Small intestine (tissue), 7 donors: Measurements from ENCODE around the gene SLC44A5. TPM values are rescaled to one million over a fixed set of nuclear protein-coding genes. Genes with fewer than 3 reads are reported as not detected.

Experiments used
- DNase-seq, 2 donors: peaks; one replicate each; pipeline versions ENCODE4 v3.0.0 to v3.0.0-alpha.2; 2013
- FAIRE-seq: peaks from 2 replicates; lab custom pipeline; 2012; peaks lifted over from hg19 to GRCh38; lab: Jason Lieb, UNC
- H3K27ac ChIP-seq, 3 donors: one replicate each; pipeline ENCODE4 v1.5.1; 2013; ENCODE audit warnings: low read length in 2 of 3, mild to moderate bottlenecking in 2 of 3, control low read depth in 1 of 3, inconsistent platforms in 1 of 3, low read depth in 1 of 3, moderate library complexity in 1 of 3
- H3K27me3 ChIP-seq, 3 donors: one replicate each; pipeline ENCODE4 v1.6.1; 2013; ENCODE audit warnings: low read length in 3 of 3, inconsistent platforms in 1 of 3; ENCODE audit not compliant: control insufficient read depth in 3 of 3, insufficient read depth in 3 of 3
- H3K36me3 ChIP-seq, 3 donors: one replicate each; pipeline ENCODE4 v1.6.1; 2013; ENCODE audit warnings: low read length in 3 of 3, inconsistent platforms in 1 of 3, low read depth in 1 of 3, mild to moderate bottlenecking in 1 of 3, moderate library complexity in 1 of 3; ENCODE audit not compliant: control insufficient read depth in 3 of 3, insufficient read depth in 2 of 3
- H3K4me1 ChIP-seq, 3 donors: one replicate each; pipeline ENCODE4 v1.6.1; 2013; ENCODE audit warnings: low read length in 2 of 3, inconsistent platforms in 1 of 3, low read depth in 1 of 3, mild to moderate bottlenecking in 1 of 3, moderate library complexity in 1 of 3; ENCODE audit not compliant: control insufficient read depth in 3 of 3, insufficient read depth in 2 of 3
- H3K4me3 ChIP-seq, 3 donors: one replicate each; pipeline ENCODE4 v1.5.1; 2013; ENCODE audit warnings: low read length in 3 of 3, control low read depth in 1 of 3, inconsistent platforms in 1 of 3, low read depth in 1 of 3, mild to moderate bottlenecking in 1 of 3, moderate library complexity in 1 of 3
- H3K9me3 ChIP-seq, 2 donors: one replicate each; pipeline ENCODE4 v1.6.1; 2013; ENCODE audit warnings: low read depth in 1 of 2, low read length in 1 of 2; ENCODE audit not compliant: control insufficient read depth in 2 of 2, insufficient read depth in 1 of 2
- WGBS, 3 donors: extraction: QIAGEN DNeasy Blood & Tissue Kit; methylation state at CpG; one replicate each; pipeline ENCODE4 v1.1.7; 2013; 5-methylcytosine and 5-hydroxymethylcytosine counted together
- polyA plus RNA-seq, 4 donors: library from polyadenylated mRNA; stranded (reverse) in 3 of 4; unstranded in 1 of 4; fragments of 200-250 nt in 3 of 4; fragments of 120-200 nt in 1 of 4; gene quantifications; one replicate each; pipeline versions ENCODE4 v1.2.1 to v1.2.3, GENCODE V29; 2013
- donor health status: healthy with polysubstance abuse.
- donor health status: control.
- donor health status: control.
- donor health status: Bipolar disorder and iron deficiency.
- donor health status: healthy.

The SLC44A5 gene
- polyA plus RNA-seq, 4 donors = 0.40 to 1.4 (median 1.1) TPM; not detected in 1

DNA sequence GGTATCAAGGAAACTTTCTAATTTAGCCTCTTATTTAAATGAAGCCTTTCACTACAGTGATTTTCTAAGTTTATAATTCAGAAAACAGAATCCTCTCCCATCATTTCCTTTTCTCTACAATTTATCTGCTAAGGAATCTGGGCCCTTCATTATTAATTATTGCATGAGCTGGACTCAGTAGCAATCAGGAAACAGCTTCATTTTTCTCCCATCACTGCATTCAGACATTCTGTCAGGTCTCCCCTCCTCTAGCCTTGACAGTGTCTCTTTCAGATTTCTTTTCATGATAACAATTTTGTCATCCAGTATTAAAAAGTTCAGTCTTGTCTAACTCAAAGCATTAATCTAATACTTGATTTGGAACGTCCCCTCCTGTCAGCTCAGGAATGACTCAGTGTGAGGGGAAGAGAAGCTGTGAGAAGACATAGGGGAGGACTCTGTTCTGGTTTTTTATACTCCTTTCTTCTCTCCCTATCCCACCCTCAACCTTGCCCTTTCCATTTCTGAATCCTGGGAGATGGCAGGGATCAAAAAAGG lies 28.1 kb downstream of the SLC44A5 start:
- Histone ChIP-seq H3K9me3 (no peaks in the 10 kb centered on the region), H3K4me3 (no peak overlapping the region), H3K27me3 (no peaks in the 10 kb centered on the region), H3K36me3 (no peaks in the 10 kb centered on the region), H3K4me1 (no peaks in the 10 kb centered on the region), H3K27ac (no peak overlapping the region)
- DNase-seq (no peak), FAIRE-seq (no peak)
- WGBS, 3 donors = 68 to 83% (median 75%) methylated on average over 1 of the region's 1 CpG

- no peak for DNase-seq
- 57 to 69% (median 67%) methylated on average over 2 of the region's 2 CpGs for WGBS, 3 donors
- FAIRE-seq = no peak
- no peak overlapping the region for H3K4me3 ChIP-seq
- no peaks in the 10 kb centered on the region for H3K9me3 ChIP-seq
- H3K36me3 ChIP-seq = no peaks in the 10 kb centered on the region
- no peak overlapping the region for H3K27ac ChIP-seq
- no peaks in the 10 kb centered on the region for H3K27me3 ChIP-seq
- H3K4me1 ChIP-seq = no peaks in the 10 kb centered on the region
Measured at GRCh38 chr1:75579046-75579445, 31.9 kb downstream of the SLC44A5 start.

DNA sequence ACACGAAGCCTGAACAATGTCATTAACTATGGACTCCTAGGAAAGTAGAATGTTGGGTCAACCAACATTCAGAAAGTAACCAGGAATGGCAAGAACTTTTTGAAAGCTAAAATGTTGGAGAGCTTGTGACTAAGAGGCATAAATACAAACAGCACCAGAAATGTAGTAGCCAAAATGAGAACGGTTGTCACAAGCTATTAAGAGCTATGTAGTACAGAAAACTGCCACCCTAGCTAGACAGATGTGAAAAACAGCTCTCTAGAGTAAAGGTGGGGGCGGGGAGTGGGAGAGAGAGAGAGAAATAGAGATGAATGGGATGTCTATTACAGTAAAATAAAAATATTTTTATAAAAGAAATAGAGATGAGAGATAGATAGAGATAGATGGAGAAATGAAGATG lies 35.1 kb downstream of the SLC44A5 start:
- H3K27ac ChIP-seq = no peak overlapping the region
- H3K4me3 ChIP-seq = no peak overlapping the region
- no peaks in the 10 kb centered on the region for H3K9me3 ChIP-seq
- 70 to 75% (median 70%) methylated on average over 3 of the region's 3 CpGs for WGBS, 3 donors
- H3K27me3 ChIP-seq = no peaks in the 10 kb centered on the region
- no peaks in the 10 kb centered on the region for H3K4me1 ChIP-seq
- DNase-seq (no peak), FAIRE-seq (no peak)
- no peaks in the 10 kb centered on the region for H3K36me3 ChIP-seq

- FAIRE-seq = no peak
- WGBS, 3 donors = 59 to 69% (median 64%) methylated on average over 1 of the region's 1 CpG
- DNase-seq = no peak
- Histone ChIP-seq H3K4me1 (no peaks in the 10 kb centered on the region), H3K36me3 (no peaks in the 10 kb centered on the region), H3K27me3 (no peaks in the 10 kb centered on the region), H3K4me3 (no peak overlapping the region), H3K9me3 (no peaks in the 10 kb centered on the region), H3K27ac (no peak overlapping the region)
Measured at GRCh38 chr1:75567191-75567590, 43.7 kb downstream of the SLC44A5 start.

DNA sequence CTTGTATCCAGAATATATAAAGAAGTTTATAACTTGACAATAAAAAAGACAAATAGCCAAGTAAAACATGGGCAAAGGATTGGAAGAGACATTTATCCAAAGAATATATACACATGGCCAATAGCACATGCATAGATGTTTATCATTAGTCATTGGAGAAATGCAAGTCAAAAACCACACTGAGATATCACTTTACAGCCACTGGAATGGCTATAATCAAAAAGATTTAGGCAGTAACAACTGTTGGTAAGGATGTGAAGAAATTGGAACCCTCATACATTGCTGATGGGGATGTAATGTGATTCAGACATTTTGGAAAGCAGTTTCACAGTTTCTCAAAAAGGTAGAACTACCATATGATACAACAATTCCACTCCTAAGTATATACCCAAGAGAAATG lies 51.1 kb downstream of the SLC44A5 start:
- no peaks in the 10 kb centered on the region for H3K4me1 ChIP-seq
- DNase-seq = no peak
- H3K9me3 ChIP-seq = no peaks in the 10 kb centered on the region
- no peak overlapping the region for H3K4me3 ChIP-seq
- no peaks in the 10 kb centered on the region for H3K36me3 ChIP-seq
- no peak overlapping the region for H3K27ac ChIP-seq
- FAIRE-seq = no peak
- H3K27me3 ChIP-seq = no peaks in the 10 kb centered on the region

DNA sequence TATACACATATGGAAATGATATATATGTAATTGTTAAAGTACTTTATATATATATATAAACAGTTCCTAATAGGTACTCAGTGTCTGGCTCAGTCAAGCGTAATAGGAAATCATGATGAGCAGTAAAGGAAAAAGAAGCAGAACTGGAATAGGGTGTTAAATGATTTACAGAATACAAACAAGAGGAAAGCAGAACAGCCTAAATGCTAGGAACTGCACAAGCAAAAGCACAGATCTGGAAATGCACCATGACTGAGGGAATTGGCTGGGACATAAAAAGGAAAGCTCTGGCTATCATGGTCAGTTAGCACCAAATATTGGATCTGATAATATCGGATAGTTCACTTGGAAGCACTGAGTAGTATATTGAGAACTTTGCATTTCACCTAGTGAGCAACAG lies 51.8 kb downstream of the SLC44A5 start:
- no peak overlapping the region for H3K27ac ChIP-seq
- FAIRE-seq = no peak
- H3K4me1 ChIP-seq = no peaks in the 10 kb centered on the region
- no peaks in the 10 kb centered on the region for H3K27me3 ChIP-seq
- DNase-seq = peak in 1 of 2 donors; percentile 26
- 24 to 50% (median 32%) methylated on average over 2 of the region's 2 CpGs for WGBS, 3 donors
- no peak overlapping the region for H3K4me3 ChIP-seq
- no peaks in the 10 kb centered on the region for H3K36me3 ChIP-seq
- H3K9me3 ChIP-seq = no peaks in the 10 kb centered on the region

- WGBS, 3 donors = 86 to 92% (median 90%) methylated on average over 1 of the region's 1 CpG
- Histone ChIP-seq H3K36me3 (no peaks in the 10 kb centered on the region), H3K9me3 (no peaks in the 10 kb centered on the region), H3K4me1 (no peaks in the 10 kb centered on the region), H3K27ac (no peak overlapping the region), H3K4me3 (no peak overlapping the region), H3K27me3 (no peaks in the 10 kb centered on the region)
- no peak for DNase-seq
- FAIRE-seq = no peak
Measured at GRCh38 chr1:75554870-75555269, 56.0 kb downstream of the SLC44A5 start.

- FAIRE-seq (no peak), DNase-seq (no peak)
- WGBS, 3 donors = 86 to 92% (median 89%) methylated on average over 2 of the region's 2 CpGs
- no peak overlapping the region for H3K4me3 ChIP-seq
- H3K4me1 ChIP-seq = no peaks in the 10 kb centered on the region
- H3K27me3 ChIP-seq = no peaks in the 10 kb centered on the region
- H3K36me3 ChIP-seq = no peaks in the 10 kb centered on the region
- no peaks in the 10 kb centered on the region for H3K9me3 ChIP-seq
- H3K27ac ChIP-seq = no peak overlapping the region
Measured at GRCh38 chr1:75554181-75554580, 56.7 kb downstream of the SLC44A5 start.

DNA sequence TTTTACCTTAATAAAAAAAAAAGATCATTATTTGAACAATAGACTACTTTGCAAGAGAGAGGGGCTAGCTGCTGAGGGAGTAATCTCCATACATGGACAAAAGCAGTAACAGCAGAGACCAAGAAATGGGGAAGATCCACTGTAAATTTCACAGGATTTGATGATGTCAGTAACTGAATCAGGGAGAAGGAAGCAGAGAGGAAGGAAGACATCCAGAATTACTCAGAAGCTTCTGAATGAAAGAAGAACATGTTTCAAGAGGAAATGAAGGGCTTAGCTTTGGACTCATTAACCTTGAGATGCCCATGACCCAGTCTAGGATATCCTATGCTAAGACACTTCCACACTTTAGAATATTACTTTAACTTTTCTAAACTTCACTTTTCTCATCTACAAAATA lies 60.4 kb downstream of the SLC44A5 start:
- no peak overlapping the region for H3K4me3 ChIP-seq
- H3K27me3 ChIP-seq = no peaks in the 10 kb centered on the region
- H3K4me1 ChIP-seq = no peaks in the 10 kb centered on the region
- no peaks in the 10 kb centered on the region for H3K9me3 ChIP-seq
- FAIRE-seq = no peak
- H3K27ac ChIP-seq = no peak overlapping the region
- DNase-seq = no peak
- H3K36me3 ChIP-seq = no peaks in the 10 kb centered on the region
